ENCODE measurements around the gene SH3RF1. TPM values are rescaled to one million over a fixed set of nuclear protein-coding genes. Genes with fewer than 3 reads are reported as not detected.
A peak's percentile ranks its signal among the peaks of the same experiment; 100 is the strongest.

Gene SH3RF1
- total and polyA plus RNA-seq, 2 of the 8 experiments (the other 6 are each of a cell fraction or from before 2014, with no cell fraction given): 6.9 to 15.1 TPM

DNA sequence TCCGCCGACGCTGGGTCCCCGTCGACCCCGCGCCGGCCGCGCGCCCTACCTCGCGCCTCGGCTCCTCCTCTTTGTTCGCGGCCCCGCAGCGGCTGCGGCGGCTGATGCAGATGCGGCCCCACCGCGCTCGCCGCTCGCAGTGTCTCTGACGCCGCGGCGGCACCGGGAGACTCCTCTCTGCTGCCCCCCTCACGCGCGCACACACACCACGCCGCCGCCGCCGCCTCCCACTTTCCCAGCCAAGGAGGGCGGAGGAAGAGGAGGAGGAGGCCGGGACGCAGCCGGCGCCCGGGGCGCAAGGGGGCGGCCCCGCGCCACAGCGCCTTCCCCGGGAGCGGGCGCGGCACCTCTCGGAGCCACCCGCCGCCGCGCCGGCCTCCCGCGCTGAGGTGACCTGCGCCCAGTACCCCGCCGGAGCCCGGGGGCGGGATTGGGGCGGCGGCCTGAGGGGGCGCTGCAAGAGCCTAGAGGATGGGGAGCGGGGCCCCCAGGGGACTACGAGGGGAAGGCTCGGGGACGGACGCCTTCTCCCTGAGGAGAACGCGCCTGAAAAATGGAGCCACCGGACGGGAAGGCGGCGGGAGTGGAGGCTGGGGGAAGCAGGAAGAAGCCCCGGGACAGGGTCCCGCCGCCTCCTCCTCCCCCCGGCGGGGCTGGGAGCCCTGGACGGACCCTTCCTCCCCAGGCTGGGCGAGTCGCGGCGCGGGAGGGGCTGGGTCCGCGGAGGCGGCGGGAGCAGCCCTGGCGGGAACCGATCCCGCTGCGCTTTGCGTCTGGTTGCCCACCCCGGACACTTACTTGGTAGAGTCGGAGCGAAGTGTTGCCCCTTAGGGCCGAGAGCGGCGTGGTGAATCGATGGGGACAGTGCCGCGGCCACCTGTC, at the start of gene SH3RF1 (continued):
- TF ChIP-seq EP300 (IDR thresholded peaks at IDR 0.05; ENCODE audit: borderline replicate concordance in 1 of 2, low read depth in 2 of 2, low read length in 2 of 2): no peak
- TF ChIP-seq BCL11A (IDR thresholded peaks at IDR 0.05; ENCODE audit: low read depth in 2 of 2, low read length in 2 of 2): no peak
- TF ChIP-seq RAD21 (IDR thresholded peaks at IDR 0.05 in 1 of 2, conservative IDR thresholded peaks at IDR 0.05 in 1 of 2; ENCODE audit: low read depth in 2 of 2, low read length in 2 of 2): peak; percentile 0 to 20; a peak in 2 of 4 replicates
- TF ChIP-seq CHD2 (IDR thresholded peaks at IDR 0.05; ENCODE audit: low read length): no peak
- no peak for TF ChIP-seq SIRT6 (IDR thresholded peaks at IDR 0.05; ENCODE audit: low read length)
- TF ChIP-seq POLR2A (IDR thresholded peaks at IDR 0.05; ENCODE audit: control extremely low read depth in 1 of 2, low read depth in 2 of 2, low read length in 2 of 2): peak in 1 of 2 experiments; percentile 56; a peak in 1 of 3 replicates
- no peak for TF ChIP-seq POU5F1 (IDR thresholded peaks at IDR 0.05; ENCODE audit: low read depth, low read length)
- peak; percentile 70 for TF ChIP-seq POLR2AphosphoS5 (IDR thresholded peaks at IDR 0.05; ENCODE audit: low read depth, low read length)
- TF ChIP-seq RNF2 (IDR thresholded peaks at IDR 0.05; ENCODE audit: borderline replicate concordance, low read depth, low read length, missing control alignments, poor library complexity, severe bottlenecking): no peak
- TF ChIP-seq ASH2L (IDR thresholded peaks at IDR 0.05; ENCODE audit: low read length): peak; percentile 79
- TF ChIP-seq TAF1 (IDR thresholded peaks at IDR 0.05; ENCODE audit: low read depth, low read length): peak; percentile 73
- peak; percentile 51 for TF ChIP-seq TAF7 (optimal IDR thresholded peaks at IDR 0.05; ENCODE audit: borderline replicate concordance, low read depth, low read length)
- TF ChIP-seq, protein P1, sequence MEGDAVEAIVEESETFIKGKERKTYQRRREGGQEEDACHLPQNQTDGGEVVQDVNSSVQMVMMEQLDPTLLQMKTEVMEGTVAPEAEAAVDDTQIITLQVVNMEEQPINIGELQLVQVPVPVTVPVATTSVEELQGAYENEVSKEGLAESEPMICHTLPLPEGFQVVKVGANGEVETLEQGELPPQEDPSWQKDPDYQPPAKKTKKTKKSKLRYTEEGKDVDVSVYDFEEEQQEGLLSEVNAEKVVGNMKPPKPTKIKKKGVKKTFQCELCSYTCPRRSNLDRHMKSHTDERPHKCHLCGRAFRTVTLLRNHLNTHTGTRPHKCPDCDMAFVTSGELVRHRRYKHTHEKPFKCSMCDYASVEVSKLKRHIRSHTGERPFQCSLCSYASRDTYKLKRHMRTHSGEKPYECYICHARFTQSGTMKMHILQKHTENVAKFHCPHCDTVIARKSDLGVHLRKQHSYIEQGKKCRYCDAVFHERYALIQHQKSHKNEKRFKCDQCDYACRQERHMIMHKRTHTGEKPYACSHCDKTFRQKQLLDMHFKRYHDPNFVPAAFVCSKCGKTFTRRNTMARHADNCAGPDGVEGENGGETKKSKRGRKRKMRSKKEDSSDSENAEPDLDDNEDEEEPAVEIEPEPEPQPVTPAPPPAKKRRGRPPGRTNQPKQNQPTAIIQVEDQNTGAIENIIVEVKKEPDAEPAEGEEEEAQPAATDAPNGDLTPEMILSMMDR (IDR thresholded peaks at IDR 0.05; ENCODE audit: control extremely low read depth in 1 of 3, insufficient read depth in 1 of 3, low read depth in 1 of 3, low read length in 3 of 3): peak in 1 of 3 experiments; percentile 17; a peak in 2 of 4 replicates
- no peak; the same call in 1 of the 2 replicates for TF ChIP-seq TEAD4 (IDR thresholded peaks at IDR 0.05; ENCODE audit: low read depth, low read length)
- no peak for TF ChIP-seq JUND (IDR thresholded peaks at IDR 0.05; ENCODE audit: low read length)
- no peak for TF ChIP-seq SAP30 (IDR thresholded peaks at IDR 0.05; ENCODE audit: insufficient read depth, insufficient replicate concordance, low read length)
- no peak for TF ChIP-seq FOSL1 (IDR thresholded peaks at IDR 0.05; ENCODE audit: insufficient read depth, low read depth, low read length)
- TF ChIP-seq TBP (IDR thresholded peaks at IDR 0.05; ENCODE audit: low read depth, low read length): peak; percentile 27; the same call in 1 of the 2 replicates
- TF ChIP-seq CTBP2 (IDR thresholded peaks at IDR 0.05; ENCODE audit: borderline replicate concordance, insufficient read depth, insufficient read length, low read length): no peak
- TF ChIP-seq ZNF274 (IDR thresholded peaks at IDR 0.05; ENCODE audit: borderline replicate concordance, extremely low read depth, low read length): no peak
- 0 out of 2 replicates have a peak, but pooled peaks have one; percentile 4 for TF ChIP-seq CREB1 (IDR thresholded peaks at IDR 0.05)
